Activated naive CD8-positive, alpha-beta T cell treated with anti-CD3 and anti-CD28 coated beads, Interleukin-2, amount 50 U/mL, for 16 hours (primary cell): ENCODE results near the gene CNTNAP2.

Experiments used
- DNase-seq: peaks from one replicate; pipeline ENCODE4 v3.0.0-alpha.2; 2020; ENCODE audit warnings: low read depth, low spot score

The CNTNAP2 gene

DNA sequence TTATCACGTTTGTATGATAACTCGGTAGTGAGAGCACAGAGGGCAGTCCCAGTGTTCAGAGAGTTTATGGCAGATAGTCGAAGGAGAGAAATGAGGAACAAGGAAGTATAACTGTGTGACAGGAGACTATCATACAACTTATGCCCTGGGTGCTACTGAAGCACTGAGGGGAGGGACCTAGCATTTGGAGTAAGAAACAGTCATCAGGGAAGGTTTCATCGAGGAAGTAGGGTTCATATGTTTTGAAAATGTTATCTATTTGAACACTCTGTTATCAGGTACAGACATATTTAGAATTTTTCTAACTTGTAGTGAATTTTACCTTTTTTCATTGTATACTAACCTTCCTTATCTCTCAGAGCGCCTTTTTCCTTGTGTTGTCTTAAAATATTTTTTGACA lies 1259.6 kb downstream of the CNTNAP2 start:
- DNase-seq = no peak

DNA sequence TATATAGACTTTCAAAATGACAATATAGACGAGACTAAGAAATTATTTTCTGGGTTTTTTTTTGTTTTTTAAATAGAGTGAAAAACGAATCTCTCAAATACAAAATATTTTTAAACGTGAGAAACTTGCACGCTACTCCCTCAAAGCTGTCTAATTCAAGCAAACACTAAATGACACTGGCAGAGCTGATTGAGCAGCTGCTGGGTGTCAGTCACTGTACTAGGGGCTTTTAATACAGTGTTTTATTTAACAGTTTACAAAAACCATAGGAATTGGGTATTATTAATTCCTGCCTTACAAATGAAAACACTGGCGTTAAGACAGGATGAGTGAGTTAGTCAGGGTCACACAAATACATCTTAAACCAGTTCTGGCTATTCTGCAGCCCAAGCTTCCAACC lies 1264.3 kb downstream of the CNTNAP2 start:
- no peak for DNase-seq

DNA sequence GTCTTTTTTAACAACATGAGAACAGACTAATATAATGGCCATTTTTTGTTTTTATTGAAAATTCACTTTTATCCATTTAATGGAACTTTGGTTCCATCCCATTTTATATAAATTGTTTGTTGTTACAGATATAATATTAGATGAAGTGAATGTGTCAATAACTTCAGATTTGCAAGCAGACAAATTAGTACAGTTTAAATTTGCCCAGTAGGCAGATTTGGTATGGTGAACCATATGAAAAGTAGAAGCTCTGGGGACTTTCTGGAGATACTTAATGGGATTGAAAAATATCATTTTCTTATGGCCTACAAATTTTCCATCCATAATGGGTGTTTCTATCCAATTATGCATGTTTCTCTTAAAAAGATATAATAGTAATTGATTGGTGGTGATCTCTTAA lies 1277.7 kb downstream of the CNTNAP2 start:
- no peak for DNase-seq

DNA sequence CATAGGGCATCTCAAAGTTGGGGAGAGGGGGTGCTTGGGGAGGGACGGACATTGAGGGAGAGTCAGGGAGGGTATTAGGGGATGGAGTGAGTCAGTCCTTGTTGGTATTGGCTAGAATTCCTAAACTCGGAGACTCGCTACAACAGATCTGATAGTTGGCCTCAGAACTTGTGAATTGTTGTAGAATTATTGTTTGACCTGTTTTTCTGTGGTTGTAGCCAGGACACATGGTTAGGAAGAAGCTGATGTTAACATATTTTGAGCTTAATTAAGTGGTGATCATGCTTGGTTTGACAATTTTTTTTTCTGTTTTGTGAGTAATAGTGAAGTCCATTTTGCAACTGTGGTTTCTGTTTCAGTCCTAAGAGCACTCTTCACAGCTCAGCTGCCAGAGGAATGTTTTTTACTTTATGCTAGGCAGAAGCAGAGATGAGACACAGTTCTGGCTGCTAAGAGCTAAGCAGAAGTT lies 1283.7 kb downstream of the CNTNAP2 start:
- no peak for DNase-seq

DNA sequence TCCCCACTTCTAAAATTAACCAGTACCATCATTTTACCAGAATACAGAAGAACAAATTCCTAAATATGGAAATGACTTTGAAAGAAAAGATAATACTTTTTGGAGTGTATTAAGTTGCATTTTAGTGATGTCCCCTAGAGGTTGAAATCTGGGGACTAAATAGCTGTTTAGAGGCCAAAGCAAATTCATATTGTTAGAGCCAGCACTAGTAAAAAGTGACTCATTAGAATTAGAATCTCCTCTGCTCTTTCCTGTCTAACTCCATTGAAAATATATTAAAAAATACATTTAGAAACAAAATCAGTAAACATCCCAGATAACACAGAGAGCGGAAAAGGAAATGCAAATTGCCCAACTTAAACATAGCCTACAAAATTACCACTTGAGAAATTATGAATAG lies 1284.3 kb downstream of the CNTNAP2 start:
- DNase-seq = no peak

DNA sequence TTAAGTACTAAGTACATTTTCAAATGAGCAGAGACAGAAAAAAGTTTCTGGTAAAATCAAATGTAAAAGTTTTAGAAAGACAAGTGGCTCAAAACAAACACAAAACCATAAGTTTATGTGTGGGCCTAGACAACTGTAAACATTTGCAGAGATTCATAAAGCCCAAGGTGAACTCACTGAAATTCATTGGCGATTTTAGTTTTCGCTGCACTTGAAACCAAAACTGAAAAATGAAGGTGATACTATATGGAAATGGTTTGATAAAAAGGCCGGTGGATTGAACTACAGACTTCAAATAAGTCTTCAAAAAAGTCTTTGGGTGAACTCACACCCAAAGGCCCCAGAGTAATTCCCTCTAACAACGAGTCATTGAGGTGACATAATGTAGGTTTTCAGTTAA lies 1289.0 kb downstream of the CNTNAP2 start:
- DNase-seq = no peak

DNA sequence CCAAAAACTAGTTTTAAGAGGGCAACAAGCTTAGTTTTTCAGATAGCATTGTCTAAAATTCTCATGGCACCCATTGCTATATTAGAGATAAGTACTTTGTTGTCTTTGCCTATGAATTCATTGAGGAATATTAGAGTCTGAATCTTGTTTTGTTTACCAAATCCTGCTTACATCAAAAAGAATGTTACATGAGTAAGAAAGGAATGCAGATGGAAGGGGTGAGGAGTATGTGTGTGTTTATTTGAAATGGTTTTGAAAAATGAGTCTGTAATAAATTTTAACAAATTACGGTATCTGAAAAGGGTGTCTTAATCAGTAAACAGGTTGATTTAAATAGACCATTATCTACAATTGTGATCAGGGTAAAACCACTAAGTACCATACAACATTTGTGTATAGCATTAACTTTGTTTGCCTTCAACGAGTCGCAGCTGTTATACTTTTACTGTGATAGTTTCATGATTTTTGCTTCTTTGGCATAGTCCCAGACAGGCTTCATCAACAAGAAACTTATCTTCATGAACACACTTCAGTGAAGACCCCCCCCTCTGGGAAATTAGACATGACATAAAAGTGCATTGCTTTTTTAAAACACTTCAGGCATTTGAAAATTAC lies 1290.0 kb downstream of the CNTNAP2 start:
- DNase-seq = no peak

DNA sequence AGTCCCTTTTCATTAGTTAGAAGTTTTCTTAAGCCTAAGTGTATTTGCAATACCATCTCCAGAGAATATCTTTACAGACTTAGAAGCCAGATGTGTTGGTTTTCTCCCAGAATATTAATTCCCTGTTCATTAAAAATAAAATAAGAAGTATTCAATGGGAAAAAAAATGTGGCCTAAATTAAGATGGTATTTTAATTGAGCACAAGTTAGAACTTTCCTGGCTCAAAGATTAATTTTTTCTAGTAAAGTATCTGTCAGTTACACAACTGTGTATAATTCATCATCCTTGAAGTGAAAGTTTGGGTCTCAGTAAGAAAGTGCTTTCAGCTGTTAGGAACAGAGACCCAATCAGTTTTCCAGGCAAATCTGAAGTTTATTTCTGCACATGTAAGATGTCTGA lies 1294.5 kb downstream of the CNTNAP2 start:
- no peak for DNase-seq

DNA sequence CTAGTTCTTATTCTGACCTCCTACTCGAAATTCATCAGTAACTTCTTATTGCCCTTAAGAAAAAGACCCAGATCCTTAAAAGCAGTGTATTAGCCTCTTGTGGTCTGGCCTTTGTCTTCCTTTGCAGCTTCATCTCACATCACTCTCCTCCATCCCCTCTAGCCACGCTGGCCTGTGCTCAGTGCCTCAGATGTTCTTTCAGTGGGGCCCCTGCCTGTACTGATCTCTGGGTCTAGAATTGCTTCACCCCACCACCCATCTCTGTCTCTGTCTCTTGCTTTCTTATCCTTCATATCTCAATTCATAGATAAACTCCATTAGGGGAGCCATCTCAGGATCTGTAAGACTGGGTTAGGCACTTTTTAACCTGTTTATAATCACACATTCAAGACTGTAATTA lies 1295.5 kb downstream of the CNTNAP2 start:
- no peak for DNase-seq

DNA sequence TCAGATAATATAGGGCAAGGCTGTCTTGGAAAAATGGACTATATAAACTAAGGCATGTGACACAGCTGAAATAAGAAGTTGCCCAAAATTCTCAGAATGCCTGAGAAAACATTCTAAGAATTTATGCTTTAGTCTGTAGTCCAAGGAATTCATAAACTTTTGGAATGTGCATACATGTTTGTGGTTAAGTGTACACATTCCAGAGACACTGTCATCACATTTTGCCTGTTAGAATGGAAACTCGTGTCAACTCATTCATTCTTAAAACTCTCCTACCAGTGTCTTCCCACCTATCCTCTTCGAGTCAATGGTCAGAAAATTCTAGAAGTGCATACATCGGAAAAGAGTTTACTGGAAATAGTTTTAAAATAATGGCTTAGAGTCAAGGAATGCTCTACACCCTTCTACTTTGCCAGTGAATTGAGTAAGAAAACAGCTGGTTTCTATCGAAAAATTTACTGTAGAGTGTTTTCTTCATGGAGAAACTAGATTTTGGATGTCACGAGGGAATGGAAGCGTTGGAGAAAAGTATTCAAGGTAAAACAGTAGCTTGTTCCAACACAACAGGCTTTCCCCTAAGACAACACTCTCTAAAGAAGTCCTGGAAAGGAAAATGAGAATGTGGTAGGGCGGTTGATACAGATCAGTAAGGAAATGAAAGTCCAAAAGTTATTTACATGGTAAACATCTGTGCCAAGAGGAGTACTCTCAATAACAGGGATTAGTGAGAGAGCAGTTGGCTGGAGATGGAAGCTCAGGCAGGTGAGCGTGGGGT lies 1296.4 kb downstream of the CNTNAP2 start:
- DNase-seq = no peak

DNA sequence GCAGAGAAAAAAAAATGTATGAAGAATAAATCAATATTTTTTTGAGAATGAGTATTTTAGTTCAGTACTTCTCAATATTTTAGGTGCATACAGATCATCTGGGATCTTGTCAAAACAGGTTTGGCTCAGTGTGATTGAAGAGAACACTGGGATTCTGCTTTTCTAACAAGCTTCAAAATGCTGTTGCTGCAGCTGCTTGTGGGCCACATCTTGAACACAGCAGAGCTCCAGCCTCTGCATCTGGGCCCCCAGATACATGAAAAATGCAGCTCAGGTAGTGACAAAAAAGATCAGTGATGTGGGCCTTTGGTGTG lies 1296.9 kb downstream of the CNTNAP2 start:
- no peak for DNase-seq

DNA sequence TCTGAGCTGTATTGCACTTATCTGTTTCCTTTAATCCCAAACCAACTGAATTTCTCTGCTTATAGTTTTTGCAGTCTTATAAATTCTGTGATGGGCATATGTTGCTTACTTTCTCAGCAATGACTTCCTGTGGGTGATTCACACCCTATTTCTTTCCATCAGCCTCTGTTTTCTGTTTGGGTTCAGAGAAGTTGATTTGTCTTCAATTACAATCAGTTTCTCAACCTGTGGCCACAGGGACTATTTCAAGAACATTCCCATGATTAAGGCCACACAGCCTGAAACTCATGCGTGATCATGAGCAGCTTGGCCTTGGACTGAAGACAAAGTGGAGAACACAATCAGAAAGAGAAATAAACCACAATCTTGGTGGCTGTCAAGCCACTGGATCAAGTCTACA lies 1299.4 kb downstream of the CNTNAP2 start:
- no peak for DNase-seq

DNA sequence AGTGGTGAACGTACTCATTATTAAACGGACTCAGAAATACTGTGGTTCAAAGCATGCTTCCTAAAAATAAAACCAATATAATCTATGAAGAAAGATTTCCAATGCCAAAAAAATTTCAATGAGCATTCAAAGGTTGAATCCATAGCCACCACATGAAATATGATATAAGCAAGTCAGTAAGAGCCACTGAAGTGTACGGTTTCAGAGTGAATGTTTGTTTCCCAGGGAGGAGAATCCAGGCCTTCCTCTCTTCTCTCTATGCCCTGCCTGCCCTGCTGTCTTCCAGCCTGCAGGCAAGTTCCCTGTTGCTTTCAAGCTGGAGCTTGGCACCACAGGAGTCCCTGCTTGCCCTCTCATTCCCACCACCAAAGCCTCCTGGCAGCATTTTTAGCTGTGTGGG lies 1302.4 kb downstream of the CNTNAP2 start:
- DNase-seq = no peak

DNA sequence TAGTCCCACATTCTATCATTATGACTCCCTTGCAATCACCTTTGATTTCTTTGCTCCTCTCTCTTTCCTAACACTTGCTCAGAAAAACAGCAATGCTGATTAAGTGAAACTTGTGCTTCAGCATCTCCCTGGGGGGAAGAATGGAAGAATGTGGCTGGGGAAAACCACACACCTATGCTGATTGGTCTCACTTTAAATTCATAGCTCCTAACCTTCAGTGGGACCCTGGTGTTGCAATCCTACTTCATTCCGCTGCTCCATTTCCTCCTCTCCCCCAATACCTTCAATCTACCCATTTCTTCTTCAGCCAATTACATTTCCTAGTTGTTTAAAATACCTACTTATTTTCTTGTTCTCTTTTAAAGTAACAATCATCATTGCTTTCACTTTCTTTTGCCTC lies 1307.3 kb downstream of the CNTNAP2 start:
- no peak for DNase-seq

DNA sequence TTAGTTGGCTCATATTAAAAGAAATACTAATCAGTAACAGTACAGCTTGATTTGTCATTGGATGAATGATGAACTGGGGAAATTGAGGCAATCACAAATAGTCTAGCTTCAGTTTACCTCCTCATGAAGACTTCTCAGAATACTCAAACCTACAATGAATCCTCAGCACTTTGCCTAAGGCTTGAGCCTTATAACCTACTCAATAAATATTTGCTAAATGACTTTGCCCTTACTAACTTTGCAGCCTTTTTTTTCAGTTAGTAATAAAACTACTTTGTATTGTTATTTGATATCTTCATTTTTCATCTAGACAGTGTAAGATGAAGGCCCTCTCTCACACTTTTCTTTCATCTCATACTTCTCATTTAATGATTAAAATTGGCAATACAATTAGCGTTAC lies 1311.5 kb downstream of the CNTNAP2 start:
- no peak for DNase-seq

DNA sequence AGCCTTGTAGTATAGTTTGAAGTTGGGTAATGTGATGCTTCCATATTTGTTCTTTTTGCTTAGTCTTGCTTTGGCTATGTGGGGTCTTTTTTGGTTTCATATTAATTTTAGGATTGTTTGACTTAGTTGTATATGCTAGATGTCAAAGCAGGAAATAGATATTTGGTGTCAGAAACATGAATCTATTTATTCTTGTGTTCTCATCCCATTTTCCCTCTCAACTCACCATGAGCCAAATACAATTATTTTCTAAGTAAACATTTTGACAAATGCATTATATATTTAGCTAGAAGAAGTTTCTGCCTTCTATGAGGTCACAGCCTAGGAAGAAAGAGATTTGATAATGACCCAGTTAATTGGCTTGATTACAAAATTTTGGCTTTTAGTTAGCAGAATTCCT lies 1313.4 kb downstream of the CNTNAP2 start:
- no peak for DNase-seq

DNA sequence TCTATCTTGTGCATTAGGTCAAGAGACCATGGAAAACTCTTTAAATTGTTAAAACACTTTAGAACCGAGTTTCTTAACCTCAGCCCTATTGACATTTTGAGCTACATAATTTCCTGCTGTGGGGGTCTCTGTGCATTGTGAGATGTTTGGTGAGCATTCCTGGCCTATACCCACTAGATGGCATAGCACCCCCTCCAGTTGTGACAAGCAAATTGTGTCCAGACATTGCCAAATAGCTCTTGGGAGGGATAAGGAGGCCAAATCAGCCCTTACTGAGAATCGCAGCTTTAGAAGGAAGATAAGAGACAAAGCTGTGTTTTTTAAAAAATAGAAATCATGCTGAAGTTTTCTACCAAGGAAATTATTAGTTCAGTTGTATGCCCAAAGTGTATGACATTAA lies 1315.5 kb downstream of the CNTNAP2 start:
- no peak for DNase-seq

DNA sequence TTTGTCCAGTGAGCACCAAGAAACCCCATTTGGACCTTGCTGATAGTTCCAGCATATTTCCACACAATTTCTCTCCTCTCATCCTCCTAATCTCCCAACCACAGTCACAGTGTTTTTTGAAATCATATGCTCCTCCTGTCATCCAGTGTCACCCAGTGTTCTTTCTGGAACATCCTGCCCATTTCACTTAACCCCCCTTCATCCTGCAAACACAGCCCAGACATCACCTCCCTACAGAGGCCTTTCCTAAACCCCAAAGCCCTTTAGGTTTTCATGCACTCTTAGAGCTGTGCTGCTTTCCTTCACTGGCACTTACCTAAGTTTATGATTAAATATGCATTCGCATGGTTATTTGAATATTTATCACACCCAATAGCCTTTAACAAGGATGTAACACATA lies 1316.0 kb downstream of the CNTNAP2 start:
- DNase-seq = no peak

DNA sequence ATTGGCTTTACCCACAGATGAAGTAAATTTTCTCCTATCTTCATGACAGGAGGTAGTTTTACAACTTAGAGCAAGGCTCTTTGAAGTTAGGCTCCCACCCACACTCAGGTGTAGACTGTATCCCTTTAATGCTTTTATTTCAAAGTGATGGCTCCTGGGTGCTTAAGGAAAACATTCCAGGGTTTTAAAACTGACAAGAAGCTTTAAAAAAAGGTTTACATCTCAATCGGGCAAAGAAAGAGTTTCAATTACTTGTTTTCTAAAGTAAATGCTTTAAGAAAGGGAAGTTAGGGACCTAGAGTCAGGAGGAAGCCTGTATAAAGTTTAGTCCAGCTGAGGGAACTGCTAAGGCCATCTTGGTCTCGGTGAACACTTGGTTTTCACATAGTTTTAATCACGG lies 1320.1 kb downstream of the CNTNAP2 start:
- DNase-seq = no peak

DNA sequence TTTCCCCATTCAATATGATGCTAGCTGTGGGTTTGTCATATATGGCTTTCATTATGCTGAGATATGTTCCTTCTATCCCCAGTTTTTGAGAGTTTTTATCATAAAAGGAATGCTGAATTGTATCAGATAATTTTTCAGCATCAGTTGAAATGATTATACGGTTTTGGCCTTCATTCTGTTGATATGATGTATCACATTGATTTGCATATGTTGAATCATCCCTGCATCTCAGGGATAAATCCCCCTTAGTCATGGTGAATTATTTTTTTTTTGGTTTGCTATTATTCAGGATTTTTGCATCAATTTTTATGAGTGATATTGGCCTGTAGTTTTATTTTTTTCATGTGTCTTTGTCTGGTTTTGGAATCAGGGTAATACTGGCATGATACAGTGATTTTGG lies 1321.6 kb downstream of the CNTNAP2 start:
- DNase-seq = no peak

DNA sequence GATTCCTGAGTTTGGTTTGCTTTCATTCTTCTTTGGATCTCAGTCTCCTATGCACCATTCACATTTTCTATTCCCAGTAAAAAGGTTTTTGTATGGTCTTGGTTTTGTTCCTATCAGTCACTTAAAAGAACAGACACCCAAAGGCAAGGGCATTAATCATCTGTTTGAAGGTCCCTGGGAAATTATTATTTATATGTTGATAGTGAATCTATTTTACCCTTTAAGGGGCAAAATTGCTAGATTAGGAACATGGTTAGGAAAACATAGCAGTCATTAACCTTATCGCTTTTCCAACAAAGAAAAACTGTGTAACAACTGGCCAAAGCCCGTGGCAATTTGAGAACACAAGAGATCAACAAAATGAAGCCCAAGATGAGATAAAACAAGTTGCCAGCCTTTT lies 1327.3 kb downstream of the CNTNAP2 start:
- DNase-seq = no peak

DNA sequence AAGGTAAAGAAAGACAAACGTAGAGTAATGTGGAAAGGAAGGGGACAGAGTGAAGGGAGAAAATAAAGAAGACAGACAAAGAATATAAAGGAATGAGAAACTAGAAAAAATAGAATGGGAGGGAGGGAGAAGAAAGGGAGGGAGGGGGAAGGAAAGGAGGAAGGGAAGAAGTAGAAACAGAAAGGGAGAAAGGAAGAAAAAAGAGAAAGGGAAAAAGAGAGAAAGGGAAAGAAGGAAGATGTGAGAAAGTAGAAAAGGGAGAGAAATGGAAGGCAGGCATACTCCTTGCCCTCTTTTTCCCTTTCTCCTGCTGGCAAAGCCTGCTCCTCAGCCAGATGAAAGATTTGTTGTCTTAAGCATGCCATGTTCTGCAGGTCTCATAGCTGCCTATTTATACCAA lies 1336.2 kb downstream of the CNTNAP2 start:
- no peak for DNase-seq

DNA sequence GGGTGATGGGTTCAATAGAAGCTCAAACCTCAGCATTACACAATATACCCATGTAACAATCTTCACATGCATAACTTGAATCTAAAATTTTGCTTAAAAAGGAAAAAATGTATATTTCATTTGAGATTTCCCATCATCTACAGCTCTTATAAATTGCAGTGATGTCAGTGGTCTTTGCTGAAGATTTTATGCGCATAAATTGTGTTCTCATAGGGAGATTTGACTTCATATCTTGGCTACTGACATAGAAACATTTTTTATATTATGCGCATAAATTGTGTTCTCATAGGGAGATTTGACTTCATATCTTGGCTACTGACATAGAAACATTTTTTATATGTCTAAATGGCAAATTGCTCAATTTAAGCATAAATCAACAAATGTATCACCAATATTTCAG lies 1348.6 kb downstream of the CNTNAP2 start:
- DNase-seq = no peak

DNA sequence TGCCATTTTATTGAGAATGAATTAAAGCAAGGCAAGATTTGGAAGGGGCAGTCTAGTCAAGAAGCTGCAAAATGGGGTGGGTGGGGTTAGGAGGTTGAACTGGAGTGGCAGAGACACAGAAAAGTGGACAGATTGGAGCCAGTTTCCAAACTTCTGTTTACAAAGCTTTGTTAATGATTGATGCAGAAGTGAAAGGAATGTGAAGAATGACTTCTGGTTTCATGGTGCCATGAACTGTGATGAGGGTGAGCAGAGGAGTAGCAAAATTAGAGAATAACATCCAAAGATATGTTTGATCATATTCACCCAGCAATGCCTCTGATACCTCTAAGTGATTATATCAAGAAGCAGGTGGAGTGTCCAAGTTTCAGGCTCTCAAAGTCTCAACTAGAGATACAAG lies 1356.0 kb downstream of the CNTNAP2 start:
- DNase-seq = no peak
